Measurements from ENCODE around the gene C13orf42. TPM values are rescaled to one million over a fixed set of nuclear protein-coding genes. Genes with fewer than 3 reads are reported as not detected.

C13orf42 gene
- total RNA-seq, 1 experiment from 2014 or later = not detected

DNA sequence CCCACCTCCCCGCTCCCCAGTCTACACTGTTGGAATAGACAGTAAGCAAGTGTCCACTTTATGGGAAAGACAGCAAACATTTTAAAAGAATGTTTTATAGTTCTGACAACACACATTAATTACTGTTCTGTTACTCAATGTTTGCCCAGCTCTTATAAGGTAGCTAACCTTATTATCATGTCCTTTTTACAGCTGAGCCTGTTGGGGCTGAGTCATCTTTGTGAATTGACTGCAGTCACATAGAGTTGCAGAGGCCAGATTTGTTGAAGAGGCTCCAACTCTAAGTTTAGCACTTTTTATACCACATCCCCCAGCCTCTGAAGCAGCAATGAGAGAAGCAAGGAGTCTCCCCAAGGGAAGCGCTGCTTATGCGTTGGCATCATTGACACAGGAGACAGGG is 76.2 kb downstream of the C13orf42 start:
- DNase-seq (ENCODE audit: low spot score) = no peak

GRCh38 chr13:51033421-51034185 is 77.5 kb downstream of the C13orf42 start:
- DNase-seq (ENCODE audit: low spot score) = no peak

DNA sequence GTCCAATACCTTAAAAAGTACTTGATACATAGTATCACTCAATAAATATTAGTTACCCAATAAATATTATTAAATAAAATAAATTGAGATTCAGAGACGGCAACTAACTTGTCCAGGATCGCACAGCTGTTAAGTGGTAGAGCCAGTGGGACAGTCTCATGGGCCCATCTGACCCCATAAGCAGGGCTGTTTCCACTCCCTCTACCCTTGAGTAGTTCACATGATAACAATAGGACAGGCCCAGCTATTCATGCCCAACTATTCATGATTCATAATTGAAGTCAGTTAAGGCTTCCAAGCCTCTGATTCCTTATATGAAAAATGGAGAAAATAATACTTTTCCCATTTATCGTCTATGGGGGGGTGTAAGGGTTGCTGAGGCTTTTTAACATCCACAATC is 78.2 kb downstream of the C13orf42 start:
- no peak for DNase-seq (ENCODE audit: low spot score)

Other genes starting within 250 kb of the C13orf42 start
- 51.3 and 53.3 TPM in 2 replicates for gene RNASEH2B, start 201.5 kb downstream of the C13orf42 start, total RNA-seq (2014; rRNA removed; shearing (Covaris generic))
- gene FAM124A, start 111.1 kb upstream of the C13orf42 start, total RNA-seq (2014; rRNA removed; shearing (Covaris generic)) = 0.55 and 1.0 TPM in 2 replicates
- not detected in 2 replicates for gene SERPINE3, start 228.4 kb upstream of the C13orf42 start, total RNA-seq (2014; rRNA removed; shearing (Covaris generic))